ENCODE data around the gene SPHK1.

SPHK1 gene

GRCh38 chr17:76384987-76385891, 830 bp downstream of the SPHK1 start:
- DNase-seq (ENCODE audit: low read depth in 2 of 2) = no peak

GRCh38 chr17:76385892-76386786, 1.7 kb downstream of the SPHK1 start:
- no peak for DNase-seq (ENCODE audit: low read depth in 2 of 2)

GRCh38 chr17:76386966-76387765, 2.8 kb downstream of the SPHK1 start:
- no peak for DNase-seq (ENCODE audit: low read depth in 2 of 2)

- no peak for DNase-seq (ENCODE audit: low read depth in 2 of 2)
Observed at GRCh38 chr17:76388966-76389888, 4.8 kb downstream of the SPHK1 start.

GRCh38 chr17:76390003-76390421, 5.6 kb downstream of the SPHK1 start:
- no peak for DNase-seq (ENCODE audit: low read depth in 2 of 2)

- no peak for DNase-seq (ENCODE audit: low read depth in 2 of 2)
Observed at GRCh38 chr17:76391200-76391715, 6.8 kb downstream of the SPHK1 start.

- DNase-seq (ENCODE audit: low read depth in 2 of 2) = no peak
Observed at GRCh38 chr17:76394166-76394565, 9.8 kb downstream of the SPHK1 start.

- no peak for DNase-seq (ENCODE audit: low read depth in 2 of 2)
Observed at GRCh38 chr17:76395980-76396379, 11.6 kb downstream of the SPHK1 start.

GRCh38 chr17:76397184-76397583, 12.8 kb downstream of the SPHK1 start:
- DNase-seq (ENCODE audit: low read depth in 2 of 2) = no peak

- DNase-seq (ENCODE audit: low read depth in 2 of 2) = no peak
Observed at GRCh38 chr17:76397687-76398522, 13.5 kb downstream of the SPHK1 start.

- no peak for DNase-seq (ENCODE audit: low read depth in 2 of 2)
Observed at GRCh38 chr17:76398523-76399174, 14.2 kb downstream of the SPHK1 start.

GRCh38 chr17:76399175-76400172, 15.1 kb downstream of the SPHK1 start:
- DNase-seq (ENCODE audit: low read depth in 2 of 2) = no peak

- DNase-seq (ENCODE audit: low read depth in 2 of 2) = no peak
Observed at GRCh38 chr17:76402711-76403110, 18.3 kb downstream of the SPHK1 start.

- no peak for DNase-seq (ENCODE audit: low read depth in 2 of 2)
Observed at GRCh38 chr17:76404256-76404655, 19.8 kb downstream of the SPHK1 start.

- DNase-seq (ENCODE audit: low read depth in 2 of 2) = no peak
Observed at GRCh38 chr17:76404976-76405563, 20.7 kb downstream of the SPHK1 start.

- DNase-seq (ENCODE audit: low read depth in 2 of 2) = no peak
Observed at GRCh38 chr17:76405607-76405966, 21.2 kb downstream of the SPHK1 start.

- DNase-seq (ENCODE audit: low read depth in 2 of 2) = no peak
Observed at GRCh38 chr17:76405967-76406647, 21.7 kb downstream of the SPHK1 start.

Data from fibroblast of skin of left biceps (primary cell).